CD4-positive, CD25-positive, alpha-beta regulatory T cell (primary cell): ENCODE measurements around the gene CYP2D6. TPM values are rescaled to one million over a fixed set of nuclear protein-coding genes. Genes with fewer than 3 reads are reported as not detected.
A peak's percentile ranks its signal among the peaks of the same experiment; 100 is the strongest.
"Not testable (repeated sequence)": the region's sequence is repeated elsewhere in the genome, so short reads cannot be mapped to it uniquely, and the experiment has no call there.

ENCODE experiments used
- ATAC-seq, 2 donors: fragments of 150-1000 bp; cut with Tn5 transposase; one replicate each; pipeline ENCODE4 v1.10.0; 2021; ENCODE audit warnings: low read depth in 2 of 2, moderate number of reproducible peaks in 2 of 2, moderate library complexity in 1 of 2
- DNase-seq, 3 donors: peaks; one replicate each; pipeline versions ENCODE4 v3.0.0 to v3.0.0-alpha.2; 2012 to 2022; ENCODE audit warnings: mixed read lengths in 1 of 3
- H3K27ac ChIP-seq: one replicate; pipeline ENCODE4 v1.7.0; 2013; ENCODE audit warnings: mild to moderate bottlenecking, low read length; ENCODE audit not compliant: insufficient read depth, poor library complexity, severe bottlenecking
- H3K27me3 ChIP-seq: one replicate; pipeline ENCODE4 v1.7.0; 2013; ENCODE audit warnings: low read length; ENCODE audit not compliant: control insufficient read depth, insufficient read depth
- H3K36me3 ChIP-seq: one replicate; pipeline ENCODE4 v1.7.0; 2013; ENCODE audit warnings: mild to moderate bottlenecking, low read length, moderate library complexity; ENCODE audit not compliant: control insufficient read depth, insufficient read depth
- H3K4me1 ChIP-seq: 2 replicates; pipeline ENCODE4 v1.7.0; 2013; ENCODE audit warnings: mild to moderate bottlenecking, low read length; ENCODE audit not compliant: insufficient read depth, control insufficient read depth, poor library complexity, severe bottlenecking
- H3K4me3 ChIP-seq: one replicate; pipeline ENCODE4 v1.7.0; 2013; ENCODE audit warnings: low read depth, mild to moderate bottlenecking, low read length, moderate library complexity
- H3K9me3 ChIP-seq, 2 experiments: 1 replicate in 1 of 2; 2 replicates in 1 of 2; pipeline ENCODE4 v1.7.0; 2013; ENCODE audit warnings: low read length in 2 of 2, mild to moderate bottlenecking in 1 of 2, moderate library complexity in 1 of 2; ENCODE audit not compliant: control insufficient read depth in 2 of 2
- H3K27ac Mint-ChIP-seq, 3 donors: one replicate each; pipeline ENCODE4 v1.8.0; 2020 to 2022; ENCODE audit warnings: mild to moderate bottlenecking in 3 of 3, mixed read lengths in 3 of 3, moderate library complexity in 2 of 3
- H3K27me3 Mint-ChIP-seq: one replicate; pipeline ENCODE4 v1.8.0; 2022; ENCODE audit warnings: mild to moderate bottlenecking, mixed read lengths
- H3K36me3 Mint-ChIP-seq: one replicate; pipeline ENCODE4 v1.8.0; 2020; ENCODE audit warnings: mixed read lengths
- H3K4me1 Mint-ChIP-seq, 4 donors: one replicate each; pipeline ENCODE4 v1.8.0; 2020 to 2022; ENCODE audit warnings: mixed read lengths in 4 of 4, mild to moderate bottlenecking in 1 of 4
- H3K4me3 Mint-ChIP-seq, 4 donors: one replicate each; pipeline ENCODE4 v1.8.0; 2020 to 2022; ENCODE audit warnings: mild to moderate bottlenecking in 4 of 4, mixed read lengths in 4 of 4, moderate library complexity in 3 of 4
- H3K9me3 Mint-ChIP-seq, 7 donors: one replicate each; pipeline ENCODE4 v1.8.0; 2020 to 2022; ENCODE audit warnings: mixed read lengths in 7 of 7, mild to moderate bottlenecking in 3 of 7, moderate library complexity in 2 of 7
- polyA plus RNA-seq, 4 donors: library from polyadenylated mRNA; unstranded; fragments of 300-500 nt; fragmentation: Illumina TruSeq; gene quantifications; one replicate each; pipeline ENCODE4 v1.2.3, GENCODE V29; 2021
- total RNA-seq: library from RNA; stranded (reverse); gene quantifications from one replicate; pipeline ENCODE4 v1.2.3, GENCODE V29; 2022

Gene CYP2D6
- total and polyA plus RNA-seq, 5 donors from 2014 or later = 0.17 to 9.0 (median 0.26) TPM; not detected in 2

DNA sequence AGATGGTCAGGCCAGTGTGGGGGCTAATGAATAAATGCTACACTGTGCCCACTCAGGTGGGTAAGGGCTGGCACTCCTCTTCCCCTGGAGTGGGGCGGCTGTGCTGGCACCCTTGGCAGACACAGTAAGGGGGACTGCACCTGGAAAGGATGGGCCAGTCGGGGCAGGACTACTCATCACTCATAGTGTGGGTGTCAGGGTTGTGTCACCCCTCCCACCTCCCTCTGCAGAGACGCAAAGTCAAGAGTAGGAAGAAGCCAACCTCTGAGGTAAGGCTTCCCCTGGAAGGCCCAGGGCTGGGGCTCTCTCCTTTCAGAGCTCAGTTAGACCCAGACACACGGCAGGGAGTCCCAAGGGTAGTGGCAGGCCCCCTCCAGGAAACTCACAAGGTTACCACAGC, 5.1 kb upstream of the CYP2D6 start:
- not testable (repeated sequence) for H3K9me3 Mint-ChIP-seq, H3K4me3 ChIP-seq, H3K9me3 ChIP-seq, ATAC-seq, H3K4me3 Mint-ChIP-seq, H3K27me3 Mint-ChIP-seq, H3K27ac Mint-ChIP-seq, H3K4me1 ChIP-seq, H3K4me1 Mint-ChIP-seq, H3K36me3 ChIP-seq, H3K27me3 ChIP-seq, DNase-seq, H3K27ac ChIP-seq
- H3K36me3 Mint-ChIP-seq = peaks cover 11% of the 10 kb centered on the region

DNA sequence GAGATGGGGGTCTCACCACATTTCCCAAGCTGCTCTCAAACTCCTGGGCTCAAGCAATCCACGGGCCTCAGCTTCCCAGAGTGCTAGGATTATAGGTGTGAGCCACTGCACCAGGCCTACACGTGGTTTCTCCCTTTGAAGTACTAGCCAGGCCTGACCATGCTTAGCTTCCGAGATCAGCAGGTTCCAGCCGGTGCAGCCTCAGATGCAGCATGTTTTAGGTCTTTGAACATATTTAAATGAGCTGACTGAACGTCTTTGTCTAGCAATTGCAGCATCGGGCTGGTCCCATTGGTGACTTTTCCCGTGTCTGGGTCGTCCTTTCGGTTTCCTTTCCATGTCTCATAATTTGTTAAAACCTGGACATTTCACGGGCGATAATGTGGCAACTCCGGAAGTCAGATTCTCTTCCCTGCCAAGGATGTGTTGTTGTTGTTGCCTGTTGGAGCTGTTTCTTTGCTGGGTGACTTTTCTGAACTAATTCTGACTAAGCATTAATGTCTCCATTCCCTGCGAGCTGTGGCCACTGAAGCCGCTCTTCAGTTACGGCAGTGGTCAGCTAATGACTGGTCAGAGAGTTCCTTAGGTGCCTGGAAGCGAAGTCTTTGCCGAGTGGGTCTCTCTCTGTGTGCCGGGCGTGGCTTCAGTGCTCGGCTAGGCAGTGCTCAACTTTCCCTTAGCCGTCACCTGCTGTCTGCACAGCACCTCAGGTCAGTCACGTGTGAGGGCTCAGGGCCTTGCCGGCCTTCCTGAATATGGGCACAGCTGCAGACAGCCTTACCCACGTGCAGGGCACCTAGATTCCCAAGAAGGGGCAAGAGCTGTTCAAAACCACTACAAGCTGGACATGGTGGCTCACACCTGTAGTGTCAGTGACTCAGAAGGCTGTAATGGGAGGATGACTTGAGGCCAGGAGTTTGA, 3.8 kb upstream of the CYP2D6 start:
- no peaks in the 10 kb centered on the region for H3K27me3 Mint-ChIP-seq
- Histone ChIP-seq H3K4me1 (no peaks in the 10 kb centered on the region), H3K9me3 (no peaks in the 10 kb centered on the region), H3K27me3 (no peaks in the 10 kb centered on the region), H3K4me3 (no peak overlapping the region), H3K27ac (no peak overlapping the region), H3K36me3 (no peaks in the 10 kb centered on the region)
- H3K4me3 Mint-ChIP-seq = no peak overlapping the region
- H3K9me3 Mint-ChIP-seq = no peaks in the 10 kb centered on the region
- H3K4me1 Mint-ChIP-seq = no peaks in the 10 kb centered on the region
- H3K27ac Mint-ChIP-seq = peak overlapping the region in 1 of 3 donors; percentile 64
- ATAC-seq (no peak), DNase-seq (no peak)
- peaks cover 6% of the 10 kb centered on the region for H3K36me3 Mint-ChIP-seq

DNA sequence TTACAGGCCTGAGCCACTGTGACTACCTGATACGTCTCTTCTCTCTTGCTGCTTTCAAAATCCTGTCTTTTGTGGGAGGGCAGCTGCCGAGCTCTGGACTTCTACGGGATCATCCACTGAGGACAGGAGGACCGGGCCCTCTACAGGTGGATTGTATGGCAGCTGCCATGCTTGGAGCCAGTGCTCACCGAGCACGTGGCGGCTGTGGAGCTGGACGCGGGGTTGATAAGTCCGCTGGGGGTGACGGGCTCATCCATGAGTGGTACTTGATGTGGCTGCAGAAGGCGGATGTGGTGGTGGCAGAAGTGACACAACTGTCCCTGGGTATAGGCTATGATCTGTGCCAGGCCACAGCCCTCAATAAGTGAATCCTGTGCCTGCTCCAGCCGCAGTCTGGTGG, 1.8 kb upstream of the CYP2D6 start:
- Mint-ChIP-seq H3K4me3 (no peak overlapping the region), H3K9me3 (no peaks in the 10 kb centered on the region)

DNA sequence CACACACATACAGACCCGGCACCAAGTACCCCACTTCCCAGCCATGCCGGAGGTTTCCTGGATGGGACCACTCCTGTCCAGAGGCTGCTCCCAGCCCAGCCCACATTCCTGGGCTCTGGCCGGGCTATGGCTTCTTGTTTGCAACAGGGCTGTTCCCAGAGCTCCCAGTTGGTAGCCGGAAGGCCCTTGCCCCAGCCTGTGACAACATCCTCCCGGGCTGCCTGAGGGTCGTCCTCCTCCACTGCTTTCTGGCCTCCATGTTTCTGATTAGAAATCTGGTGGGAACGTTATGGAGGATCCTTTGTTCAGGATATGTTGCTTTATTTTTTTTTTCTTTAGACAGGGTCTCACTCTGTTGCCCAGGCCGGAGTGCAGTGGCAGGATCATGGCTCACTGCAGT, 952 bp upstream of the CYP2D6 start:
- Mint-ChIP-seq H3K4me1 (peaks cover 0 to 2% (median 0%) of the 10 kb centered on the region in 4 donors), H3K9me3 (no peaks in the 10 kb centered on the region), H3K4me3 (peak overlapping the region in 1 of 4 donors; percentile 68), H3K27ac (peak overlapping the region in 1 of 3 donors; percentile 34), H3K27me3 (no peaks in the 10 kb centered on the region), H3K36me3 (no peaks in the 10 kb centered on the region)
- H3K27me3 ChIP-seq = no peaks in the 10 kb centered on the region
- H3K9me3 ChIP-seq = no peaks in the 10 kb centered on the region
- H3K4me1 ChIP-seq = no peaks in the 10 kb centered on the region
- H3K4me3 ChIP-seq = no peak overlapping the region
- ATAC-seq (no peak), DNase-seq (no peak)
- no peak overlapping the region for H3K27ac ChIP-seq
- H3K36me3 ChIP-seq = no peaks in the 10 kb centered on the region

More for the DNA sequence above, 1.8 kb upstream of the CYP2D6 start:
- H3K4me3 ChIP-seq = no peak overlapping the region
- no peaks in the 10 kb centered on the region for H3K9me3 ChIP-seq
- H3K4me1 ChIP-seq = no peaks in the 10 kb centered on the region
- Mint-ChIP-seq H3K27me3 (no peaks in the 10 kb centered on the region), H3K36me3 (no peaks in the 10 kb centered on the region), H3K27ac (no peak overlapping the region), H3K4me1 (peaks cover 0 to 2% (median 0%) of the 10 kb centered on the region in 4 donors)
- DNase-seq (no peak), ATAC-seq (no peak)
- no peaks in the 10 kb centered on the region for H3K36me3 ChIP-seq
- H3K27me3 ChIP-seq = no peaks in the 10 kb centered on the region
- no peak overlapping the region for H3K27ac ChIP-seq

DNA sequence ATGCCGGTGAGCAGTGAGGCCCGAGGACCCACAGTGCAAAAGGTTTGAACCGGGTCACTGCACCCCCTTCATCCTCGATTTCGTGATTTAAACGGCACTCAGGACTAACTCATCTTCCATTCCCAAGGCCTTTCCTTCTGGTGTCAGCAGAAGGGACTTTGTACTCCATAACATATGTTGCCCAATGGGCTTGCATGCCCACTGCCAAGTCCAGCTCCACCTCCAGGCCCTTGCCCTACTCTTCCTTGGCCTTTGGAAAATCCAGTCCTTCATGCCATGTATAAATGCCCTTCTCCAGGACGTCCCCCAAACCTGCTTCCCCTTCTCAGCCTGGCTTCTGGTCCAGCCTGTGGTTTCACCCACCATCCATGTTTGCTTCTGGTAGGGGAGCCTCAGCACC, 428 bp downstream of the CYP2D6 start:
- H3K27me3 Mint-ChIP-seq, DNase-seq, H3K27ac ChIP-seq, H3K9me3 ChIP-seq, H3K27me3 ChIP-seq, H3K4me1 Mint-ChIP-seq, H3K4me3 ChIP-seq, H3K9me3 Mint-ChIP-seq, H3K36me3 Mint-ChIP-seq, ATAC-seq, H3K4me1 ChIP-seq, H3K4me3 Mint-ChIP-seq, H3K36me3 ChIP-seq: not testable (repeated sequence)
- peak overlapping the region in 1 of 3 donors; percentile 82 for H3K27ac Mint-ChIP-seq

DNA sequence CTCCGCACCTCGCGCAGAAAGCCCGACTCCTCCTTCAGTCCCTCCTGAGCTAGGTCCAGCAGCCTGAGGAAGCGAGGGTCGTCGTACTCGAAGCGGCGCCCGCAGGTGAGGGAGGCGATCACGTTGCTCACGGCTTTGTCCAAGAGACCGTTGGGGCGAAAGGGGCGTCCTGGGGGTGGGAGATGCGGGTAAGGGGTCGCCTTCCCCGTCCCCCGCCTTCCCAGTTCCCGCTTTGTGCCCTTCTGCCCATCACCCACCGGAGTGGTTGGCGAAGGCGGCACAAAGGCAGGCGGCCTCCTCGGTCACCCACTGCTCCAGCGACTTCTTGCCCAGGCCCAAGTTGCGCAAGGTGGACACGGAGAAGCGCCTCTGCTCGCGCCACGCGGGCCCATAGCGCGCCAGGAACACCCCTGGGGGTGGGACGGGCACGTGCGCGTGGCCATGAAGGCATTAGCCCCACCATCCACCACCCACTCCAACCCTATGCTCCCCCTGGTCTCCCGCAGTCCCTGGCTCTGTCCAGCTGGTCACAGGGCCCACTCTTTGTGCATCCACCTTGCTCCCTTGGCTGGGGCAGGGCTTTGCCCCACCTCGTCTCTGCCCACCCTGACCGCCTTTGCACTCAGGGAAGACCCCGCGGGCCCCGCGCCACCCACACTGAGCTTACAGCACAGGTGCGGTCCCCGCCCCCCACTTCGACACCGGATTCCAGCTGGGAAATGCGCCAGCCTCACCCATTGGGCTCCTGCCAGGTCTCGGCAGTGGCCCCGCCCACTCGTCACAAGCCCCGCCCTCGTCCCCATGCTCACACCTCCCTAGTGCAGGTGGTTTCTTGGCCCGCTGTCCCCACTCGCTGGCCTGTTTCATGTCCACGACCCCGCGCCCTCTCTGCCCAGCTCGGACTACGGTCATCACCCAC, 1.6 kb downstream of the CYP2D6 start:
- not testable (repeated sequence) for H3K36me3 Mint-ChIP-seq, H3K36me3 ChIP-seq, H3K4me1 ChIP-seq, H3K27ac ChIP-seq, H3K27me3 Mint-ChIP-seq, DNase-seq, H3K4me1 Mint-ChIP-seq, H3K4me3 ChIP-seq, ATAC-seq, H3K27me3 ChIP-seq, H3K9me3 ChIP-seq, H3K4me3 Mint-ChIP-seq, H3K9me3 Mint-ChIP-seq
- peak overlapping the region in 1 of 3 donors; percentile 81 for H3K27ac Mint-ChIP-seq

DNA sequence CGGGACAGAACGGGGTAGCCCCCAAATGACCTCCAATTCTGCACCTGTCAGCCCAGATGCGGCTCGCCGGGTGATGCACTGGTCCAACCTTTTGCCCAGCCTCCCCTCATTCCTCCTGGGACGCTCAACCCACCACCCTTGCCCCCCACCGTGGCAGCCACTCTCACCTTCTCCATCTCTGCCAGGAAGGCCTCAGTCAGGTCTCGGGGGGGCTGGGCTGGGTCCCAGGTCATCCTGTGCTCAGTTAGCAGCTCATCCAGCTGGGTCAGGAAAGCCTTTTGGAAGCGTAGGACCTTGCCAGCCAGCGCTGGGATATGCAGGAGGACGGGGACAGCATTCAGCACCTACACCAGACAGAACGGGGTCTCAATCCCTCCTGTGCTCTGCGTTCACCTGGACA, 2.6 kb downstream of the CYP2D6 start:
- ATAC-seq, H3K4me1 Mint-ChIP-seq, H3K9me3 ChIP-seq, H3K4me3 Mint-ChIP-seq, H3K27ac Mint-ChIP-seq, H3K27ac ChIP-seq, H3K27me3 Mint-ChIP-seq, H3K36me3 ChIP-seq, H3K36me3 Mint-ChIP-seq, H3K9me3 Mint-ChIP-seq, H3K27me3 ChIP-seq, DNase-seq, H3K4me1 ChIP-seq, H3K4me3 ChIP-seq: not testable (repeated sequence)
